K562 (cell line): ENCODE data around the gene PSMB7. TPM values are rescaled to one million over a fixed set of nuclear protein-coding genes. Genes with fewer than 3 reads are reported as not detected.

Experiments used
- ATAC-seq: fragments of 200-7000 bp; cut with Tn5 transposase; 3 replicates; pipeline ENCODE4 v1.9.1; 2020; ENCODE audit warnings: moderate library complexity
- BruUV-seq: library from RNA; stranded (reverse); fragments of 400-500 nt; replicated peaks from 2 replicates; lab custom pipeline; 2021; lab: Mats Ljungman, UMichigan
- CTCF ChIA-PET: fragments of 300-600 bp; formaldehyde crosslinking; extraction: SDS; loops from one replicate; lab custom pipeline; 2021; ENCODE audit warnings: low intra/inter-chr PET ratio; lab: Yijun Ruan, JAX
- POLR2A ChIA-PET: fragments of 300-600, 350-650 bp; sonication (Branson Sonifier 250); formaldehyde crosslinking; extraction: SDS; loops from one replicate; lab custom pipeline; 2021; ENCODE audit warnings: antibody characterized with exemption, inconsistent platforms; lab: Yijun Ruan, JAX
- DNase-seq, 4 experiments: peaks; one replicate each; pipeline versions ENCODE4 v3.0.0 to v3.0.0-alpha.2; 2011 to 2018; ENCODE audit warnings: low spot score in 3 of 4, mixed read lengths in 3 of 4; ENCODE audit errors: extremely low read depth in 1 of 4
- FAIRE-seq: peaks from 2 replicates; lab custom pipeline; 2011; peaks lifted over from hg19 to GRCh38; lab: Jason Lieb, UNC
- H2AFZ ChIP-seq: 2 replicates; pipeline ENCODE4 v1.6.0; 2011; ENCODE audit warnings: low read depth, low read length, control low read depth, inconsistent platforms
- H3K27ac ChIP-seq: fragments of 200-600 bp; 3 replicates; pipeline ENCODE4 v1.8.0; 2011; ENCODE audit warnings: low read depth, mild to moderate bottlenecking, control low read depth, inconsistent platforms, low read length, moderate library complexity, mixed read lengths; ENCODE audit errors: extremely low read depth
- H3K27me3 ChIP-seq, 2 experiments: fragments of 300-600 bp in 1 of 2; 2 replicates in 1 of 2; 3 replicates in 1 of 2; pipeline versions ENCODE4 v1.6.0 to v1.8.0; 2011; ENCODE audit warnings: inconsistent platforms in 2 of 2, low read length in 2 of 2, mild to moderate bottlenecking in 1 of 2, mixed read lengths in 1 of 2, moderate library complexity in 1 of 2; ENCODE audit not compliant: control insufficient read depth in 2 of 2, insufficient read depth in 2 of 2
- H3K36me3 ChIP-seq: fragments of 300-600 bp; 3 replicates; pipeline ENCODE4 v1.8.0; 2011; ENCODE audit warnings: mild to moderate bottlenecking, low read length, inconsistent platforms; ENCODE audit not compliant: control insufficient read depth, insufficient read depth
- H3K4me1 ChIP-seq, 2 experiments: fragments of 200-600 bp in 1 of 2; replicated peaks in 1 of 2; 2 replicates in 1 of 2; 3 replicates in 1 of 2; pipeline versions ENCODE4 v1.5.1 to v1.8.0; 2011; ENCODE audit warnings: inconsistent platforms in 2 of 2, low read length in 2 of 2, mild to moderate bottlenecking in 1 of 2, mixed read lengths in 1 of 2, moderate library complexity in 1 of 2; ENCODE audit not compliant: control insufficient read depth in 2 of 2, insufficient read depth in 2 of 2
- H3K4me2 ChIP-seq: 2 replicates; pipeline ENCODE4 v1.6.1; 2011; ENCODE audit warnings: low read length, control low read depth, inconsistent platforms, mixed read lengths; ENCODE audit not compliant: insufficient read depth
- H3K4me3 ChIP-seq: fragments of 200-600 bp; sonication (generic), shearing (Covaris generic); 2 replicates; pipeline ENCODE4 v1.5.1; 2016; ENCODE audit warnings: control low read depth, inconsistent platforms
- H3K79me2 ChIP-seq: fragments of 200-600 bp; 3 replicates; pipeline ENCODE4 v1.8.0; 2011; ENCODE audit warnings: low read length, inconsistent platforms; ENCODE audit not compliant: control insufficient read depth, insufficient read depth
- H3K9ac ChIP-seq, 2 experiments: 2 replicates each; pipeline versions ENCODE4 v1.6.0 to v1.6.1; 2011; ENCODE audit warnings: low read depth in 2 of 2, low read length in 2 of 2, control low read depth in 1 of 2, inconsistent platforms in 1 of 2, mild to moderate bottlenecking in 1 of 2, mixed read lengths in 1 of 2; ENCODE audit not compliant: insufficient read depth in 1 of 2
- H3K9me1 ChIP-seq: one replicate; pipeline ENCODE4 v1.6.0; 2011; ENCODE audit warnings: inconsistent platforms, mild to moderate bottlenecking, low read length, moderate library complexity; ENCODE audit not compliant: control insufficient read depth, insufficient read depth
- H3K9me3 ChIP-seq: replicated peaks from 2 replicates; pipeline ENCODE4 v1.5.1; 2011; ENCODE audit warnings: low read depth, low read length, inconsistent platforms; ENCODE audit not compliant: control insufficient read depth, insufficient read depth
- H4K20me1 ChIP-seq: replicated peaks from 2 replicates; pipeline ENCODE4 v1.6.1; 2011; ENCODE audit warnings: low read length, inconsistent platforms, mixed read lengths; ENCODE audit not compliant: control insufficient read depth, insufficient read depth
- BCLAF1 ChIP-seq, 2 experiments: fragments of 450-650 bp in 1 of 2; IDR thresholded peaks; 2 replicates each; pipeline ENCODE4 v1.6.1; 2011 to 2017; ENCODE audit warnings: low read depth in 2 of 2, antibody characterized with exemption in 1 of 2, borderline replicate concordance in 1 of 2, low read length in 1 of 2, mild to moderate bottlenecking in 1 of 2, mixed read lengths in 1 of 2; ENCODE audit not compliant: control insufficient read depth in 1 of 2
- CEBPG ChIP-seq, 3 experiments: fragments of 200-800 bp in 1 of 3; sonication (Bioruptor generic) in 1 of 3; sonication (generic) in 1 of 3; formaldehyde crosslinking in 1 of 3; IDR thresholded peaks in 2 of 3; conservative IDR thresholded peaks in 1 of 3; 2 replicates each; pipeline versions ENCODE4 v1.6.1 to v1.8.0; 2016 to 2022; ENCODE audit warnings: missing compliant biosample characterization in 2 of 3, missing genetic modification characterization in 2 of 3, mild to moderate bottlenecking in 1 of 3, missing genetic modification reagents in 1 of 3
- KHSRP ChIP-seq: fragments of 450-650 bp; IDR thresholded peaks from 2 replicates; pipeline ENCODE4 v1.6.1; 2017
- ZNF586 ChIP-seq: fragments of 450-650 bp; formaldehyde crosslinking; conservative IDR thresholded peaks from 2 replicates; pipeline ENCODE4 v1.4.0; 2020; ENCODE audit warnings: mild to moderate bottlenecking, moderate library complexity
- WGBS: fragments of 100-300 bp; shearing (Covaris generic); methylation state at CpG from one replicate; pipeline ENCODE4 v1.1.6; 2016; ENCODE audit warnings: low coverage, mixed read lengths; ENCODE audit not compliant: insufficient coverage; ENCODE audit errors: missing lambda C conversion rate; 5-methylcytosine and 5-hydroxymethylcytosine counted together
- in situ Hi-C: fragments of 300-500 bp; cut with MboI; formaldehyde crosslinking; loops from 4 replicates; pipeline ENCODE4 v1.15.0; 2018; ENCODE audit warnings: inconsistent platforms, mixed read lengths
- intact Hi-C: fragments of 100-400 bp; cut with micrococcal nuclease; formaldehyde crosslinking; loops from 2 replicates; pipeline ENCODE4 v1.14.2; 2022
- polyA plus RNA-seq, 8 experiments: library from polyadenylated mRNA; depleted of rRNA in 4 of 8; stranded (reverse) in 5 of 8; unstranded in 3 of 8; fragments of >200 nt; fragmentation: Nextera tagmentation in 2 of 8; fragmentation: Illumina TruSeq in 1 of 8; extraction: Ambion mirVana in 2 of 8; extraction: Trizol in 1 of 8; gene quantifications; 2 replicates each; pipeline versions ENCODE4 v1.2.1 to v1.2.3, GENCODE V29; 2011 to 2014; ENCODE audit warnings: inconsistent platforms in 1 of 8, missing spikeins in 1 of 8
- total RNA-seq, 7 experiments: library from RNA; depleted of rRNA in 6 of 7; stranded (reverse); fragments of >200 nt in 6 of 7; fragmentation: Illumina TruSeq in 2 of 7; extraction: Trizol in 2 of 7; gene quantifications; 2 replicates each; pipeline versions ENCODE4 v1.2.1 to v1.2.3, GENCODE V29; 2011 to 2021; ENCODE audit warnings: low replicate concordance in 1 of 7
- TF ChIP-seq, protein P1 (sequence below): fragments of 450-650 bp; IDR thresholded peaks from 2 replicates; pipeline ENCODE4 v1.6.1; 2016

PSMB7 gene
- total and polyA plus RNA-seq, 9 of the 15 experiments (the other 6 are each of a cell fraction or from before 2014, with no cell fraction given) = 321 to 978 (median 407) TPM

DNA sequence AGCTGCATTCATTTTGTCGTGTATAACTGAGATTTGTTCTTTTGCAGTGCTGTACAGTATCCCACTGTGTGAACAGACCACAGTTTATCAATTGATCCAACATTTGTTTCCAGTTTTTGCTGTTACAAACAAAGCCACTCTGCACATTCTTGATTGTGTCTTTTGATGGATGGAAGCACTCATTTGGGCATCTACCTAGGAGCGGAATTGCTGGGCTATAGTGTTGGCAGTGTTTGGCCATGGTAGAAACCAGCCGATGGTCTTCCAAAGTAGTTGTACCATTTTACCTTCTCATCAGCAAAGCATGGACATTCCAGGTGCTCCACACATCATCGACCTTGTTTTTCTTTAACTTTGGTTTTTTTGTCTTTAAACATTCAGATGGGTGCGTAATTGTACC lies 77.7 kb downstream of the PSMB7 start (continued):
- TF ChIP-seq BCLAF1 (IDR thresholded peaks at IDR 0.05; ENCODE audit: borderline replicate concordance in 1 of 2, control insufficient read depth in 1 of 2, low read depth in 2 of 2, low read length in 1 of 2) = no peak
- TF ChIP-seq, all 486 proteins: peak for 0

DNA sequence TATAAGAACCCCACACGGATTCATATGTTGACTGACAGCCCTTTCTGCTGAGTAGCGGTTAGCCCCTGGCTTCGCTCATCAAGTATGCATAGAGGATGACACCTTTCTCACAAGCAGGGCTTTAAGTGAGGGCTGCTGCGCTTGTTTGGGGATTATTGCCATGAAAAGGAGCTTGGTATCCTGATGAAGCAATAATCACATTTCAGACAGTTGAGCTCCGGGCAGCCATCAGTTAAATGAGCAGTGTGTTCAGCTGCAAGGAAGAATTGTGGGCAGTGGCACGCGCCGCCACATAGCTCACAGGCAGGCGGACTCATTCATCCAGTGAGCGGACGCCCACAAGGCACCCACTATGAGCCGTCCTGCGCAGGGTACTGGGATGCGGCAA lies 79.9 kb downstream of the PSMB7 start:
- Histone ChIP-seq H3K9me1 (no peaks in the 10 kb centered on the region), H3K4me3 (no peak overlapping the region), H3K27me3 (no peaks in the 10 kb centered on the region)
- BruUV-seq = no TSS peak
- no peak for DNase-seq
- FAIRE-seq = no peak
- in situ Hi-C loops = no loop called here
- POLR2A ChIA-PET = interaction anchor here (1.4 kb wide), 1 partner anchor 12 kb away, joined by 3 read pairs; no protein-coding TSS in a partner anchor
- TF ChIP-seq CEBPG (CRISPR knock-in tag; IDR thresholded peaks at IDR 0.05) (no peak), CEBPG (tag; conservative IDR thresholded peaks at IDR 0.05 in 1 of 2, IDR thresholded peaks at IDR 0.05 in 1 of 2) (peak; percentile 17 to 19; a peak in 1 of 4 replicates), ZNF586 (CRISPR knock-in tag) (no peak), KHSRP (no peak)
- TF ChIP-seq, protein P1, sequence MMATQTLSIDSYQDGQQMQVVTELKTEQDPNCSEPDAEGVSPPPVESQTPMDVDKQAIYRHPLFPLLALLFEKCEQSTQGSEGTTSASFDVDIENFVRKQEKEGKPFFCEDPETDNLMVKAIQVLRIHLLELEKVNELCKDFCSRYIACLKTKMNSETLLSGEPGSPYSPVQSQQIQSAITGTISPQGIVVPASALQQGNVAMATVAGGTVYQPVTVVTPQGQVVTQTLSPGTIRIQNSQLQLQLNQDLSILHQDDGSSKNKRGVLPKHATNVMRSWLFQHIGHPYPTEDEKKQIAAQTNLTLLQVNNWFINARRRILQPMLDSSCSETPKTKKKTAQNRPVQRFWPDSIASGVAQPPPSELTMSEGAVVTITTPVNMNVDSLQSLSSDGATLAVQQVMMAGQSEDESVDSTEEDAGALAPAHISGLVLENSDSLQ = peak; percentile 24; the same call in 1 of the 2 replicates
- TF ChIP-seq, all 486 proteins: peak for 2
- H3K4me2 ChIP-seq = no peak overlapping the region
- no peaks in the 10 kb centered on the region for H3K79me2 ChIP-seq
- intact Hi-C loops = no loop called here
- no peak for ATAC-seq
- H3K9me3 ChIP-seq = no peaks in the 10 kb centered on the region
- CTCF ChIA-PET = no interaction called here
- WGBS = 65% methylated on average over 11 of the region's 14 CpGs
- no peak overlapping the region for H2AFZ ChIP-seq
- no peak overlapping the region for H3K9ac ChIP-seq
- no peaks in the 10 kb centered on the region for H3K36me3 ChIP-seq
- no peak overlapping the region for H3K27ac ChIP-seq
- 0 out of 2 replicates have a peak, but pooled peaks cover 4% of the 10 kb centered on the region for H4K20me1 ChIP-seq
- peaks cover 0 to 9% of the 10 kb centered on the region in 2 experiments; a peak in 1 of 5 replicates for H3K4me1 ChIP-seq
